GM12891 (cell line): Measurements from ENCODE around the gene CNTN4.

Experiments
- PAX5 ChIP-seq: IDR thresholded peaks from 2 replicates; pipeline ENCODE4 v1.6.1; 2011; ENCODE audit warnings: low read length, moderate library complexity, mild to moderate bottlenecking; ENCODE audit not compliant: insufficient read depth, severe bottlenecking
- POLR2A ChIP-seq: IDR thresholded peaks from 2 replicates; pipeline ENCODE4 v1.6.1; 2011; ENCODE audit warnings: low read depth, low read length, control low read depth
- POLR2AphosphoS5 ChIP-seq: IDR thresholded peaks from 2 replicates; pipeline ENCODE4 v1.6.1; 2011; ENCODE audit warnings: low read depth, low read length, control low read depth
- SPI1 ChIP-seq: IDR thresholded peaks from 2 replicates; pipeline ENCODE4 v1.6.1; 2011; ENCODE audit warnings: low read depth, low read length, control low read depth
- TAF1 ChIP-seq: IDR thresholded peaks from 2 replicates; pipeline ENCODE4 v1.6.1; 2011; ENCODE audit warnings: low read depth, low read length, control low read depth

DNA sequence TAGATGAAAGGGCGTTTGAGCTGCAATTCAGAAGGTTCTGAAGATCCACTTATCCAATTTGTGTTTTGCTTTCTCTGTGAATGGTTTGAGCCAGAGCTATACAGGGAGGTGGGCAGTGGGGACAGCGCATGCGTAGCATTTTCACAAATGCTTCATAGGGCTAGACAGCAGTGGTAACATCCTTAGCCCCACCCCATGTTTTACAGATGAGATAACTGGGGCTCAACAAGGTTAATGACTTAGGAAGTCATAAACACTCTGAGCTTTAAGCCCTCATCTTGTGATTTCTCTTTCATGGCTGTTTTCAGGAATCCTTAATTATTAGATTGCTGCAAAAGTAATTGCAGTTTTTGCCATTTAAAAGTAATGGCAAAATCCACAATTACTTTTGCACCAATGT, 602.8 kb downstream of the CNTN4 start:
- TF ChIP-seq TAF1 (no peak), POLR2A (no peak), SPI1 (no peak), POLR2AphosphoS5 (no peak), PAX5 (no peak)
